GM18511 (cell line): ENCODE measurements around the gene ZNF552.
"Not testable (repeated sequence)": the region's sequence is repeated elsewhere in the genome, so short reads cannot be mapped to it uniquely, and the experiment has no call there.

Experiments used
- ATAC-seq: cut with Tn5 transposase; IDR thresholded peaks from one replicate; pipeline ENCODE4 v1.9.1; 2021; ENCODE audit warnings: mild to moderate bottlenecking, moderate library complexity; ENCODE audit not compliant: unreplicated experiment

The ZNF552 gene

GRCh38 chr19:57814505-57815246 lies at the start of gene ZNF552:
Gene ZNF552, minus strand, starts transcription at chr19:57814913. Its CDS starts 170 bp downstream, at chr19:57814743.
- ATAC-seq, result peak; percentile 76

GRCh38 chr19:57862351-57862750 lies 47.6 kb upstream of the ZNF552 start:
- ATAC-seq, result not testable (repeated sequence)

- ATAC-seq, result not testable (repeated sequence)
Observed at GRCh38 chr19:57854117-57854516, 39.4 kb upstream of the ZNF552 start.

- ATAC-seq, result not testable (repeated sequence)
Observed at GRCh38 chr19:57851812-57852603, 37.3 kb upstream of the ZNF552 start.

GRCh38 chr19:57850553-57851017 lies 35.9 kb upstream of the ZNF552 start:
- ATAC-seq, result no peak

- ATAC-seq, result peak; percentile 96
Observed at GRCh38 chr19:57849666-57850473, 35.2 kb upstream of the ZNF552 start, which contains the start of gene ZNF587. Gene ZNF587, plus strand, starts transcription at chr19:57849859. Its CDS starts 180 bp downstream, at chr19:57850039.

GRCh38 chr19:57849162-57849665 lies 34.5 kb upstream of the ZNF552 start:
- ATAC-seq, result peak; percentile 24

DNA sequence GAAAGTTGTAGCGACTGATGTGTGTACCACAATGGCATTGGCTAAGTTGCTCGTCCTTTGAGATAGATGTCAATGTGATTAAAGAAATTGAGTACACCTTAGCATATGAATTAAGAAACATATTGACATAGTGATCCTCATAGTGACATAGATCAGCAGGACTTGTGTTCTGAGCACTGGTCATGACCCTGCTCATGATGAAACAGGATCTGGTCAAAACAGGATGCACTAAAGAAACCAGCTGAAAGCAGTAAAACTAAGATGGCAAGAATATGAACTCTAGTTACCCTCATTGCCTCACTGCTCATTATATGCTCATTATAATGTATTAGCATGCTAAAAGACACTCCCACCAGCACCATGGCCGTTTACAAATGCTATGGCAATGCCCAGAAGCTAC lies 32.5 kb upstream of the ZNF552 start:
- ATAC-seq, result not testable (repeated sequence)

- ATAC-seq, result no peak
Observed at GRCh38 chr19:57841122-57841763, 26.5 kb upstream of the ZNF552 start.

DNA sequence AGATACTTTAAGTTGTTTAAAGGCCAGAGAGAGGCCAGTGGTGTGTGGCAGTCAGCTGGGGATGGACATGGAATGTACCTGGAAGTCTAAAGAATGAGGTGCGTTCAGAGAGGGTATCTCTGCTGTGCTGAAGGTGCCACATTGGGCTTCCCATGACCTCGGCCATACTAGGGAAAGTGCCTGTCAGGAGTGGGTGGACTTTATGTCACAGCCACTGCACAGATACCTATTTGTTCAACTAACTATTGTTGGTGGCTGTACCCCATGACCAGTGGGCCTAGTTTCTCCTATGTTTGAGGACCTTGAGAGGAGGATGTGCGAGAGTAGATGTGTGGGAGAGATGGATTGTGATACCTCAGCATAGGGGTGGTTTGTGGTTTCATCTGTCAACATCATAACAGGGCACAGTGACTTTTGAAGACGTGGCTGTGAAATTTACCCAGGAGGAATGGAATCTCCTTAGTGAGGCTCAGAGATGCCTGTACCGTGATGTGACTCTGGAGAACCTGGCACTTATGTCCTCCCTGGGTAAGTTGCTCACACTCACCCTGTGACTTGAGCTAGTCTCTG lies 24.0 kb upstream of the ZNF552 start:
- not testable (repeated sequence) for ATAC-seq

DNA sequence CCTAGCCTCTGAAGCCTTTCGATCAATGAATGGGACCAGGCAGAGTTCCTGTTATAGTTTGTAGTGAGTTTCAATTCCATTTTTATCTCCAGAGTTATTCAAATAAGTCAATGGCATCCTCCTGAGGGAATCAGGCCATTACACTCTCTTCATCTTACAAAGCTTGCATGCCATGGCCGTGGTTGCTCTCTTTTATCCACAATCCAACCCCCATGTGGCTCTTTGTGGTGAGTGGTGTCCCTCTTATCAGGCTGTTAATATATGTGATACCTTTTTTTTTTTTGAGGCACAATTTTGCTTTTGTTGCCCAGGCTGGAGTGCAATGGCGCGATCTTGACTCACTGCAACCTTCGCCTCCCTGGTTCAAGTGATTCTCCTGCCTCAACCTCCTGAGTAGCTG lies 22.3 kb upstream of the ZNF552 start:
- ATAC-seq, result not testable (repeated sequence)

GRCh38 chr19:57830071-57830602 lies 15.4 kb upstream of the ZNF552 start, which contains the start of gene ZNF587B:
Gene ZNF587B, plus strand, starts transcription at chr19:57830299. Its CDS starts 230 bp downstream, at chr19:57830529.
- ATAC-seq, result no peak

- ATAC-seq, result no peak
Observed at GRCh38 chr19:57829316-57829715, 14.6 kb upstream of the ZNF552 start.

DNA sequence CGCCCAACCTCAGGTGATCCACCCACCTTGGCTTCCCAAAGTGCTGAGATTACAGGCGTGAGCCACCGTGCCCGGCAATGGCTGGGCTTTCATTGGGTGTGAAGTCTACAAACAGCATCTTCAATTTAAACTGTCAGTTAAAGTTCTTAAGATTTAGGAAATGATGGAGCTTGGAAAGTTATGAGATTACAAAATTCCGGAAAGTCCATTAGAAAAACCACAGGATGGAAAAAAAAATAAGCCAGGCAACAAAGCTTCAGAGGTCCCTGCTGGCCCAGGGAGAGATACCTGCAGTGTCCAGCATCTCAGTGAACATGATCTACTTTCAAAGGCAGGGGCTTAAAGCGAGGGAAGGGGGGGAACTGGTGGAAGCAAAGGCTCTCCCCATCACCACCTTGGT lies 10.8 kb upstream of the ZNF552 start:
- no peak for ATAC-seq

GRCh38 chr19:57823608-57824007 lies 8.9 kb upstream of the ZNF552 start:
- not testable (repeated sequence) for ATAC-seq

- not testable (repeated sequence) for ATAC-seq
Observed at GRCh38 chr19:57823155-57823554, 8.4 kb upstream of the ZNF552 start.

DNA sequence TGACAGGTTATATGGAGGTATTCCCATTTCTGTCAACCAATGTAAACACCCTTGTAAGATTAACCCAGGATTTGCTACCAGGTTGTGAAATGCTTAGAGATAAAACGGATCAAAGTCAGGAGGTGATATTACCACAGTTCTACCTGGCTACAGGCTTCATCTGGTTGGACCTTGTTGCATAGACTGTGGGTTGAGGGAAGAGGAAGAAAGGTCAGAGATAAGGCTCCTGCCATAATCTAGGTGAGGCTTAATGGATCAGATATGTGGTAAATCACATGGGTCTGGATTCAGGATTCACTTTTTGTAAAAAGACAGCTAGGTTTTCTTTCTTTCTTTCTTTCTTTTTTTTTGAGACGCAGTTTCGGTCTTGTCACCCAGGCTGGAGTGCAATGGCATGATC lies 6.8 kb upstream of the ZNF552 start:
- ATAC-seq, result not testable (repeated sequence)

DNA sequence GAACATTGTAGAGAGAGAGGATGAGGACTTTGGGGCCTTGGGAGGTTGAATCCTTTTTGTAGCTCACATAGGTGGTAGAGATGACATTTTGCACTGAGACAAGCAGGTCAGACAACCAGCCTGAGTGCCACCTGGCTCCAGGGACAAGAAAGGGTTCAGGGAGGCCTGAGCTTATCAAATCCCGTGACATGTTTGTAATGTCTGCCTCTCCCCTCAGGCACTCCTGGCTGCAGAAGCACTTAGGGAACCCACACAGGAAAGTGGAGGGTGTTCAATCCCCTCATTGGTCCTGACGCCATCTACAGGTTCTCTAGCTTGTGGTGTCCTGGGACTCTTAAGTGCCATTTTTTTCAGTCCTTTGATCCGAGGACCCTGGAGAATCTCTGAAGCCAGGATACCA lies 6.4 kb upstream of the ZNF552 start:
- ATAC-seq, result not testable (repeated sequence)

GRCh38 chr19:57820599-57820998 lies 5.9 kb upstream of the ZNF552 start:
- ATAC-seq, result no peak
